Activated B cell treated with CpG ODN at 0.5 μM for 24 hours (primary cell): ENCODE measurements around the gene MBNL1. TPM values are rescaled to one million over a fixed set of nuclear protein-coding genes. Genes with fewer than 3 reads are reported as not detected.

ENCODE experiments used
- ATAC-seq: fragments of 200-7000 bp; cut with Tn5 transposase; one replicate; pipeline ENCODE4 v1.10.0; 2021; ENCODE audit warnings: low read depth, mild to moderate bottlenecking, moderate library complexity
- CTCF ChIA-PET: fragments of 350-600 bp; sonication (Branson Sonifier 250); formaldehyde crosslinking; loops from one replicate; lab custom pipeline; 2021; ENCODE audit warnings: antibody characterized with exemption; lab: Charles Lee
- POLR2A ChIA-PET: fragments of 350-600 bp; sonication (Branson Sonifier 250); formaldehyde crosslinking; loops from one replicate; lab custom pipeline; 2021; ENCODE audit warnings: antibody characterized with exemption; lab: Charles Lee
- DNase-seq: peaks from one replicate; pipeline ENCODE4 v3.0.0; 2022
- H3K27ac Mint-ChIP-seq: one replicate; pipeline ENCODE4 v1.8.0; 2020; ENCODE audit warnings: mixed read lengths
- H3K27me3 Mint-ChIP-seq: one replicate; pipeline ENCODE4 v1.8.0; 2021; ENCODE audit warnings: mixed read lengths
- H3K36me3 Mint-ChIP-seq: one replicate; pipeline ENCODE4 v1.8.0; 2021; ENCODE audit warnings: low read depth, mixed read lengths
- H3K4me1 Mint-ChIP-seq: one replicate; pipeline ENCODE4 v1.8.0; 2021; ENCODE audit warnings: mixed read lengths
- H3K4me3 Mint-ChIP-seq: one replicate; pipeline ENCODE4 v1.8.0; 2020; ENCODE audit warnings: mild to moderate bottlenecking, mixed read lengths
- H3K9me3 Mint-ChIP-seq: one replicate; pipeline ENCODE4 v1.8.0; 2020; ENCODE audit warnings: mixed read lengths
- CTCF ChIP-seq: fragments of 200-600 bp; IDR thresholded peaks from one replicate; pipeline ENCODE4 v1.8.0; 2022; ENCODE audit warnings: antibody characterized with exemption, mild to moderate bottlenecking
- intact Hi-C: fragments of 100-400 bp; cut with micrococcal nuclease; formaldehyde crosslinking; loops from one replicate; pipeline ENCODE4 v1.15.1; 2024
- total RNA-seq: library from RNA; stranded (reverse); gene quantifications from 2 replicates; pipeline ENCODE4 v1.2.3, GENCODE V29; 2022

Gene MBNL1
- 489 and 561 TPM in 2 replicates for total RNA-seq

GRCh38 chr3:152268555-152269055 is at the start of gene MBNL1:
MBNL1 (plus strand) TSS chr3:152268929; CDS start chr3:152300194, 31,265 bp downstream.
- intact Hi-C loops: loop anchor here (1.0 to 5.0 kb wide), 10 partner anchors 11 to 249 kb away; no protein-coding TSS in a partner anchor
- peak within 1 kb of the TSS; percentile 98 for H3K4me3 Mint-ChIP-seq
- TF ChIP-seq CTCF: no peak
- H3K27ac Mint-ChIP-seq: peak within 1 kb of the TSS; percentile 98
- DNase-seq (peak; percentile 79), ATAC-seq (peak; percentile 73)
- peaks cover 46% of the 10 kb centered on the region for H3K36me3 Mint-ChIP-seq
- ChIA-PET CTCF (interaction anchor here (0.9 to 2.6 kb wide), 8 partner anchors 14 to 85 kb away, joined by 3 to 24 read pairs (median 6); no protein-coding TSS in a partner anchor), POLR2A (interaction anchor here (0.6 to 7.3 kb wide), 42 partner anchors 8 to 1049 kb away, joined by 3 to 185 read pairs (median 7); no protein-coding TSS in a partner anchor)
- peaks cover 68% of the 10 kb centered on the region for H3K4me1 Mint-ChIP-seq
- H3K27me3 Mint-ChIP-seq: no peaks in the 10 kb centered on the region
- H3K9me3 Mint-ChIP-seq: peaks cover 2% of the 10 kb centered on the region

GRCh38 chr3:152219216-152219615 is 49.5 kb upstream of the MBNL1 start:
- Mint-ChIP-seq H3K27ac (peak overlapping the region; percentile 68), H3K4me1 (peaks cover 52% of the 10 kb centered on the region), H3K4me3 (peak overlapping the region; percentile 62), H3K36me3 (no peaks in the 10 kb centered on the region), H3K27me3 (no peaks in the 10 kb centered on the region), H3K9me3 (no peaks in the 10 kb centered on the region)
- ChIA-PET POLR2A (interaction anchor here (0.6 to 5.1 kb wide), 7 partner anchors 14 to 222 kb away, joined by 3 to 20 read pairs (median 6); partner anchors contain the start of gene MBNL1), CTCF (interaction anchor here (1.0 kb wide), 1 partner anchor 35 kb away, joined by 4 read pairs; no protein-coding TSS in a partner anchor)
- DNase-seq (no peak), ATAC-seq (no peak)
- intact Hi-C loops: no loop called here
- TF ChIP-seq CTCF: no peak

GRCh38 chr3:152219769-152220255 is 48.9 kb upstream of the MBNL1 start:
- intact Hi-C loops: no loop called here
- H3K4me3 Mint-ChIP-seq: no peak overlapping the region

GRCh38 chr3:152222327-152222726 is 46.4 kb upstream of the MBNL1 start:
- H3K4me1 Mint-ChIP-seq: peaks cover 66% of the 10 kb centered on the region
- H3K9me3 Mint-ChIP-seq: no peaks in the 10 kb centered on the region
- peak; percentile 32 for ATAC-seq
- no peaks in the 10 kb centered on the region for H3K36me3 Mint-ChIP-seq
- ChIA-PET CTCF (no interaction called here), POLR2A (interaction anchor here (0.7 to 2.0 kb wide), 7 partner anchors 15 to 147 kb away, joined by 3 to 21 read pairs (median 5); partner anchors contain the start of gene MBNL1)
- peak overlapping the region; percentile 82 for H3K27ac Mint-ChIP-seq
- peak overlapping the region; percentile 60 for H3K4me3 Mint-ChIP-seq
- intact Hi-C loops: loop anchor here (1.0 kb wide), 1 partner anchor 9 kb away; no protein-coding TSS in a partner anchor
- DNase-seq: no peak
- no peak for TF ChIP-seq CTCF
- H3K27me3 Mint-ChIP-seq: no peaks in the 10 kb centered on the region

More at GRCh38 chr3:152219769-152220255, 48.9 kb upstream of the MBNL1 start:
- no peaks in the 10 kb centered on the region for H3K27me3 Mint-ChIP-seq
- no peaks in the 10 kb centered on the region for H3K36me3 Mint-ChIP-seq
- ATAC-seq (no peak), DNase-seq (no peak)
- no peak for TF ChIP-seq CTCF
- no peaks in the 10 kb centered on the region for H3K9me3 Mint-ChIP-seq
- H3K4me1 Mint-ChIP-seq: peaks cover 57% of the 10 kb centered on the region
- H3K27ac Mint-ChIP-seq: peak overlapping the region; percentile 48
- POLR2A ChIA-PET: interaction anchor here (0.6 to 5.1 kb wide), 7 partner anchors 15 to 78 kb away, joined by 4 to 20 read pairs (median 7); partner anchors contain the start of gene MBNL1
- CTCF ChIA-PET: interaction anchor here (1.0 kb wide), 1 partner anchor 36 kb away, joined by 4 read pairs; no protein-coding TSS in a partner anchor

- no peak for DNase-seq
- Mint-ChIP-seq H3K36me3 (no peaks in the 10 kb centered on the region), H3K27ac (no peak overlapping the region), H3K4me3 (no peak overlapping the region), H3K27me3 (no peaks in the 10 kb centered on the region), H3K4me1 (peaks cover 47% of the 10 kb centered on the region), H3K9me3 (no peaks in the 10 kb centered on the region)
- intact Hi-C loops: no loop called here
- no peak for TF ChIP-seq CTCF
- ChIA-PET CTCF (no interaction called here), POLR2A (interaction anchor here (1.3 to 2.0 kb wide), 3 partner anchors 18 to 44 kb away, joined by 3 to 9 read pairs (median 9); partner anchors contain the start of gene MBNL1)
- no peak for ATAC-seq
Observed at GRCh38 chr3:152225201-152225600, 43.5 kb upstream of the MBNL1 start.
